GM18873 (cell line): ENCODE results near the gene LSS.
"Not testable (repeated sequence)": the region's sequence is repeated elsewhere in the genome, so short reads cannot be mapped to it uniquely, and the experiment has no call there.

Experiments
- ATAC-seq: cut with Tn5 transposase; IDR thresholded peaks from one replicate; pipeline ENCODE4 v1.9.1; 2021; ENCODE audit warnings: mild to moderate bottlenecking, moderate library complexity, moderate number of reproducible peaks; ENCODE audit not compliant: unreplicated experiment, low FRiP score

The LSS gene

GRCh38 chr21:46206163-46207005 lies 22.2 kb downstream of the LSS start:
- no peak for ATAC-seq

GRCh38 chr21:46205766-46206162 lies 22.8 kb downstream of the LSS start:
- no peak for ATAC-seq

DNA sequence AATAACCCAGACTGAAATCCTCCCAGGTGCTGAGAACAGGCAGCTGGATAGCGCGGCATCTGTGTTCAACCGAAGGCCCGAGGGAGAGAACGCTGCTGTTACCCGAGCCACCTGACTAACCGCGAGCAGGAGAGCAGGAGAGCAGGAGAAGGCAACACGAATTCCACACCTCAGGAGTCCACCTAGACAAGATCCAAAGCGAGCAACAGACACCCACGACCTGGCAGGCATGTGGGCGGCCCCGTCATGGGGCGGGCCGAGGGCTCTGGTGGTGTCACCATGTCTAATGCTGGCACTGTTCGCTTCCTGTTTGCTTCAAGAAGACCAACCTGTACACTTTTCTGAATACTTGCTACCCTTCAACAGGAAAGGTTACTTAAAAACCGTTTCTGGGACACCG lies 23.4 kb downstream of the LSS start:
- ATAC-seq: no peak

DNA sequence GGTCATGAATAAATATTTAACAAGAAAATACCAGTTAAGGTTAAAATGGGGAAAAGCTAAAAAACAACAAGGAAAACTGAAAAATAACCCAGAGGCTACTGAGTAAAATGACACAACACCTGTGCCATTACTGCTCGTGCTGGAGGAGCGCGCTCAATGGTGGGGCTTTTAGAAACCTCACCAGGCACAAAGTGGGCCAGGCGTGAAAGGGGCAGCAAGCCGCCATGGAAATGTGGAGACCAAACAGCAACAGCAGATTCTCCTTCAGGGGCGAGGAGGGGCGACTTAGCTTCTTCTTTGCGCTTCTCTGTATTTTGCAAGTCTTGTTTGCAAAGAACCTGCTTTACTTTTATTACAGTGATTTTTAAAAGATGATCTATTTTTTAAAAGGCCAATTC lies 25.4 kb downstream of the LSS start:
- no peak for ATAC-seq

- no peak for ATAC-seq
Measured at GRCh38 chr21:46202592-46203202, 25.9 kb downstream of the LSS start.

GRCh38 chr21:46200877-46201803 lies 27.4 kb downstream of the LSS start:
- not testable (repeated sequence) for ATAC-seq

- no peak for ATAC-seq
Measured at GRCh38 chr21:46199436-46200373, 28.9 kb downstream of the LSS start.

DNA sequence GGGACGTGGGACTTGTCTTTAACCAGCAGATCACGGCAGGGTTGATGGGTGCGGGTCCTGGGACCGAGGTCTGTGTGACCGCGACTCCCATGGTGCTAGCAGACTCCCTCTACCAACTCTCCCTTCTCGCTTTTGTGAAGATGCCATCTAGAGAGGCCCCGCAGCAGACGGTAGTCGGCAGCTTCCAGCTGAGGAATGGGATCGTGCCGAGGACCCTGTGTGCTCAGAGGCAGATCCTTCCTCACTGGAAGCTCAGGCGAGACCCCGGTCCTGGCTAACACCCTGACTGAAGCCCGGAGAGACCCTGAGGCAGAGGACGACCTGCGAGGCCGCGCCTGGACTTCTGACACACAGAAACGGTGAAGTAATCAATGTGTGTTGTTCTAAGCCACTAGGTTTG lies 31.8 kb downstream of the LSS start:
- no peak for ATAC-seq

DNA sequence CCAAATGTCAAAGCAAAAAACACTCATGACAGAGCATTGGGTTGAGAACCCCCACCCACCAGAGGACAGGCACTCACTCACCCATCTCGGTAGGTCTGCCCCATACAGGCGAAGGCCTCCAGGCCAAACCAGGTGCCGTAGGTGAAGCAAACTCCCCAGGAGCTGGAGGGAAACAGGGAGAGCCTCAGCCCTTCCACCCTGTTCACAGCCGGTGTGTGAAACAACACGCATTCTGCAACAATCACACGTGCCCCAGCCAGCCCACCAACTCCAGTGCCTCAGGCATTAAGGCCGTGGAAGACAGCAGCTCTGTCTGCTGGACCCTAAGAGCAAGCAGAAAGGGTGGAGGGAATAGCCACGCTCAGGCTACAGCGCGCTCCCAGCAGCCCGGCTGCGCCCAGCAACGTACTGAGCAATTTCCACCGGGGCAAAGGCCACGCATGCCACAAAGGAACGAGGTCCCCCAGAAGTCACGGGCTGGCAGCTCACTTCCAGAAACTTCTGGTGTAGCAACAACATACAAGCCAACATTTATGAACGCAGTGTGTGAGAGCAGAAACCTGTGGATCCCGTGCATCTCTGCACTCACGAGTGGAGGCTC lies 32.9 kb downstream of the LSS start:
- no peak for ATAC-seq

DNA sequence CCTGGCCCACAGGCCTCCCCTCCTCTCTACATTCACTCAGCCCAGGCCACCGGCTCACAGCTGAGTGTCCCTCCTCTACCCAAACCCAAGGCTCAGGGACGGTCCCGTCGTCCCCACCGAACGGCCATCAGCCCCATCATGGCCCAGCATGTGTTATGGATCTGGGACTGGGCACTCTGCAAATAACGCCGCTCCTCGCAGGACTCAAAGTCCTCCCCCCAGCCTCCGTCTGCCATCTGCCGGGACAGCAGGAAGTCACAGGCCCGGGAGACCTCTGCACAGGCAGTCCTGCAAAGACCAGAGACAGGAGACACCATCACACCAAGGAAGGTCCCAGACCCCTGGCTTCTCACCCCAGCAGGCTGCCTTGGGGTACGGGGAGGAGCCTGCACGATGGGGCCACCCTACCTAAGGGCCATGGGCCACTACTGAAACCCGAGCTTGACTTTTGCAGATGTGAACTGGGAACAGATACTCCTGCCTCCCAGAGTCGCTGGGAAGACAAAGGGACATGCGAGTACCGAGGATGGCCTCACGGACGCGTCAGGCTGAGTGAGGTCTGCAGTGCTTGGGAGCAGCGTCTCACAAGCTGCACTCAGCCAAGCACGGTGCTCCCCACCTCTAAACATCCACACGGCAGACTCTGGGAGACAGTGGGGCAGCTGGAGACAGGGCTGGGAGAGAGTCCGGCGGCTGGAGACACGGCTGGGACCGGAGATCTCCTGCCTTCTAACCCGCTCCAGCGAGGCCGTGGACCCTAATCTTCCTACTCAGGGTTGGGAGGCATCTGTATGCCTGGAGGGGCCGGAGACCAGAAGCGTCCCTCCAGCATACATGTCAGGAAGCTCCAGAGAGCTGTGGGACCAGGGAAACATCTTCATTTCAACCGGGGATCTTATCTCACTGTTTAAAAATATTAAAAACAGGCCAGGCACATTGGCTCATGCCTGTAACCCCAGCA lies 33.9 kb downstream of the LSS start:
- no peak for ATAC-seq

DNA sequence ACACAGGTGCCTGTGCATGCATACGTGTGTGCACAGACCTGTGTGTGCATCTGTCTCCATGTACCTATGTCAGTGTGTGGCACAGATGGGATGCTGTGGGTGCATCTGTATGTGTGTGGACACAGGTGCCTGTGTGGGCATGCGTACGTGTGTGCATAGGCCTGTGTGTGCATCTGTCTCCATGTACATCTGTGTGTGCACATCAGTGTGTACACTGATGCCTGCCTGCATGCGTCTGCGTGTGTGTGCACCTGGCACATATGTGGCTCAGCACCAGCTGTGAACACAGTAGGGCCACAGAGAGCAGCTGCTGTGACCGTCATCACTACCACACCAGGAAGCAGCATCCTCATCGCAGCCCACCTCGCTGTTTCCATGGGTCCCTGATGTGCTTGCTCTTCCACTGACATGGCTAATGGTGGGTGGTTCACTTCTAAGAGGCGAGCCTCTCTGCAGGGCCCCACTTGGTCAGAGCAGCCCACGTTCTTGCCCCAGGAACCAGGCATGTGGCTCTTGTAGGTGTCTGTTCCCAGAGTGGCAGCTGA lies 34.7 kb downstream of the LSS start:
- ATAC-seq: no peak

- ATAC-seq: no peak
Measured at GRCh38 chr21:46191686-46192575, 36.6 kb downstream of the LSS start.

DNA sequence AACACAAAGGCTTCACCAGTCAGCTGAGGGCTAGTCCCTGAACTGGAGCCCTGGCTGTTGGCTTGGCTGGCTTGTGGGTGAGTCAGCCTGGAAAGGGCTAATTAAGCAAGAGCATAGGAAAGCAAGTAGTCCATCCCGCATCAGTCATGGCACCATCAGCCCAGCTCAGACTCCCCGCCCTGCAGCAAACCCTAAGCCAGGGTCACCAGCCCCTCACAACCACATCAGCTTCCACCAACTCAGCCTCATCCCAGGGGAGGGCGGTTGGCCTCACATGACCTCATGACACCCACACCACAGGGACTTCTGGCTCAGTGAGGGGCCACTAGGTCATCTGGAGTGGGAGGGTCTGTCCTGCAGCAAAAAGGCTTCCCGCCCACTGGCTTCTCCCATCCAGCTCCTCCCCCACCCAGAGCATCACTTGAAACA lies 37.3 kb downstream of the LSS start:
- ATAC-seq: no peak

GRCh38 chr21:46190491-46191131 lies 38.0 kb downstream of the LSS start:
- ATAC-seq: no peak

DNA sequence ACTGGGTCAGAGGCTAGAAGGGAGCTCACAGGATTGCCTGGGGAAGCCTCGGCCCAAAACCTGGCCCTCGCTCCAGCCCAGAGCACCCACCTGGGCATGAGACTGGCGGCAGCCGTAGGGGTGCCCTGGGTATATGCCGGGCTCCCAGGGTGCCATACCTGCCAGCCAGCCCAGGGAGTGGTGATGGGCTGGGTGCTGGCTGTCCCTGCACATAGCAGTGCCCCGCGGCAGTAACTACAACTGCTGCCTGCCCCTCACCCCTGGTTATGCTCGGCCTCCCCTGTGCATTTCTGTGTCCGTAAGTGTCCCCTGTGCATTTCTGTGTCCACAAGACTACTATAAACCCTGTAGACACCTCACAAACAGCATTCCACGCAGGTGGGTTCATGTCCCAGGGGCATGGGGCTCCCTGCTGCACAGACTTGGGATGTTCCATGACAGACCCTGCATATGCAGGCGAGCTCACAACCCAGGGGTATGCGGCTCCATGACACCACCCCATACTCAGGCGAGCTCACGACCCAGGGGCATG lies 38.5 kb downstream of the LSS start:
- no peak for ATAC-seq

DNA sequence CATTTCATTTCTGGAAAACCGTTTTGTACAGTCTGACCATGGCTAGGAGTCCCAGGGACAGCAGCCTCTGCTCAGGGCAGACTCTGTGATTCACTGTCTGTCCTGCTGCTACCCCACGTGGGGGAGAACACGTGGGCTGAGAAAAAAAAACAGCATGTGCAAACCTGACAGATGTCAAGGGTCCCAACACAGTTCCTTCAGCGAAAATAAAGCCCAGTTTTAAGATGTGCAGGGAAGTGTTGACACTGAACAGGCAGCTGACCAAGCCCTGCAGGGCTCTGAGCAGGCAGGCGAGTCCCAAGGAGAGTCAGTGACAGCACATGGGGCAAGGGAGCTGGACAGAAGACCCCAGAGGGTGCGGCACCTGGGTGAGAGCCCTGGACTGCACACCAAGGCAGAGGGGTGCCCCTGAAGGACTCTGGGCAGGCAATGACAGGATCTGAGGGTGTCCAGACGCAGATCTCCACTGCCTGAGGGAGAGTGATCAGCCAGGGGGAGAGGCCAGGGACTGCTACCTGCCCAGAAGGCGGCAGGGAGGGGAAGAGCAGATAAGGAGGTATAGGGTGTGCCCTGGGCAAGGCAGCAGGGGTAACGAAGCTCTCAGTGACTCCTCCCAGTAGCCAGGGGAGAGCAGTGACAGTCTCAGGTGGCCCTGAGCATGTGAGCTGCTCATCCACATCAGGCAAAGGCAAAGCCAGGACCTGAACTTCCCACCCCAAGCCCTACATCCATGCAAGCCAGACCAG lies 39.2 kb downstream of the LSS start:
- no peak for ATAC-seq
